ENCODE results near the gene IGHMBP2.

The IGHMBP2 gene

GRCh38 chr11:68892576-68892975, 11.1 kb upstream of the IGHMBP2 start:
- TF ChIP-seq CTCF (IDR thresholded peaks at IDR 0.05): no peak
- peaks cover 67% of the 10 kb centered on the region for H3K36me3 ChIP-seq

GRCh38 chr11:68893282-68893681, 10.4 kb upstream of the IGHMBP2 start:
- no peak for TF ChIP-seq CTCF (IDR thresholded peaks at IDR 0.05)
- no peak overlapping the region for H3K27ac ChIP-seq

More at GRCh38 chr11:68892576-68892975, 11.1 kb upstream of the IGHMBP2 start:
- Histone ChIP-seq H3K27me3 (no peaks in the 10 kb centered on the region), H3K4me1 (ENCODE audit: control insufficient read depth in 1 of 2, insufficient read depth in 1 of 2, low read depth in 1 of 2, low read length in 1 of 2) (no peaks in the 10 kb centered on the region), H3K4me3 (ENCODE audit: low read depth in 1 of 2, low read length in 1 of 2) (no peak overlapping the region), H3K9me3 (no peaks in the 10 kb centered on the region), H3K27ac (no peak overlapping the region)

GRCh38 chr11:68896171-68896959, 7.3 kb upstream of the IGHMBP2 start:
- Histone ChIP-seq H3K4me1 (ENCODE audit: control insufficient read depth in 1 of 2, insufficient read depth in 1 of 2, low read depth in 1 of 2, low read length in 1 of 2) (no peaks in the 10 kb centered on the region), H3K36me3 (peaks cover 85% of the 10 kb centered on the region), H3K9me3 (no peaks in the 10 kb centered on the region), H3K27ac (no peak overlapping the region), H3K4me3 (ENCODE audit: low read depth in 1 of 2, low read length in 1 of 2) (no peak overlapping the region), H3K27me3 (no peaks in the 10 kb centered on the region)
- TF ChIP-seq CTCF (IDR thresholded peaks at IDR 0.05): no peak

More at GRCh38 chr11:68893282-68893681, 10.4 kb upstream of the IGHMBP2 start:
- no peaks in the 10 kb centered on the region for H3K27me3 ChIP-seq
- H3K36me3 ChIP-seq: peaks cover 74% of the 10 kb centered on the region
- H3K4me3 ChIP-seq (ENCODE audit: low read depth in 1 of 2, low read length in 1 of 2): no peak overlapping the region
- H3K9me3 ChIP-seq: no peaks in the 10 kb centered on the region
- no peaks in the 10 kb centered on the region for H3K4me1 ChIP-seq (ENCODE audit: control insufficient read depth in 1 of 2, insufficient read depth in 1 of 2, low read depth in 1 of 2, low read length in 1 of 2)

GRCh38 chr11:68897441-68897840, 6.2 kb upstream of the IGHMBP2 start:
- no peaks in the 10 kb centered on the region for H3K27me3 ChIP-seq
- peaks cover 0 to 3% of the 10 kb centered on the region in 2 experiments for H3K4me1 ChIP-seq (ENCODE audit: control insufficient read depth in 1 of 2, insufficient read depth in 1 of 2, low read depth in 1 of 2, low read length in 1 of 2)
- H3K4me3 ChIP-seq (ENCODE audit: low read depth in 1 of 2, low read length in 1 of 2): no peak overlapping the region
- no peak for TF ChIP-seq CTCF (IDR thresholded peaks at IDR 0.05)
- H3K9me3 ChIP-seq: no peaks in the 10 kb centered on the region
- H3K36me3 ChIP-seq: peaks cover 78% of the 10 kb centered on the region
- H3K27ac ChIP-seq: no peak overlapping the region

GRCh38 chr11:68900835-68901381, 2.8 kb upstream of the IGHMBP2 start:
- no peak for TF ChIP-seq CTCF (IDR thresholded peaks at IDR 0.05)
- Histone ChIP-seq H3K9me3 (no peaks in the 10 kb centered on the region), H3K27ac (no peak overlapping the region), H3K36me3 (peaks cover 43% of the 10 kb centered on the region), H3K27me3 (no peaks in the 10 kb centered on the region), H3K4me3 (ENCODE audit: low read depth in 1 of 2, low read length in 1 of 2) (no peak overlapping the region), H3K4me1 (ENCODE audit: control insufficient read depth in 1 of 2, insufficient read depth in 1 of 2, low read depth in 1 of 2, low read length in 1 of 2) (peaks cover 17 to 27% of the 10 kb centered on the region in 2 experiments)

All from neutrophil (primary cell).